HG02970 (cell line): ENCODE data around the gene CPNE8.

ENCODE experiments used
- ATAC-seq: cut with Tn5 transposase; IDR thresholded peaks from one replicate; pipeline ENCODE4 v1.9.1; 2021; ENCODE audit warnings: mild to moderate bottlenecking, moderate library complexity, moderate number of reproducible peaks; ENCODE audit not compliant: unreplicated experiment, low FRiP score

Gene CPNE8

GRCh38 chr12:38905480-38906351 is at the start of gene CPNE8:
Gene CPNE8 (minus strand): TSS chr12:38905591. CDS start chr12:38905534, 57 bp downstream.
- peak; percentile 63 for ATAC-seq

- no peak for ATAC-seq
These were observed 49.0 kb upstream of the CPNE8 start for GRCh38 chr12:38954238-38954873.

GRCh38 chr12:38949363-38949762 is 44.0 kb upstream of the CPNE8 start:
- ATAC-seq = no peak

GRCh38 chr12:38934686-38935085 is 29.3 kb upstream of the CPNE8 start:
- no peak for ATAC-seq

GRCh38 chr12:38934078-38934584 is 28.7 kb upstream of the CPNE8 start:
- ATAC-seq = no peak

- no peak for ATAC-seq
These were observed 26.9 kb upstream of the CPNE8 start for GRCh38 chr12:38932320-38932719.

- ATAC-seq = no peak
These were observed 26.1 kb upstream of the CPNE8 start for GRCh38 chr12:38931461-38931860.

- no peak for ATAC-seq
These were observed 25.6 kb upstream of the CPNE8 start for GRCh38 chr12:38930990-38931389.

- no peak for ATAC-seq
These were observed 21.1 kb upstream of the CPNE8 start for GRCh38 chr12:38926501-38926900.

- ATAC-seq = peak; percentile 72
These were observed 15.8 kb upstream of the CPNE8 start for GRCh38 chr12:38921025-38921677.

GRCh38 chr12:38919191-38919590 is 13.8 kb upstream of the CPNE8 start:
- no peak for ATAC-seq

- no peak for ATAC-seq
These were observed 10.2 kb upstream of the CPNE8 start for GRCh38 chr12:38915429-38916182.

GRCh38 chr12:38912116-38912515 is 6.7 kb upstream of the CPNE8 start:
- ATAC-seq = no peak

GRCh38 chr12:38911611-38912010 is 6.2 kb upstream of the CPNE8 start:
- no peak for ATAC-seq

- no peak for ATAC-seq
These were observed 2.0 kb upstream of the CPNE8 start for GRCh38 chr12:38907201-38907923.

- peak; percentile 52 for ATAC-seq
These were observed 1.2 kb upstream of the CPNE8 start for GRCh38 chr12:38906482-38907200.

GRCh38 chr12:38904537-38905479 is 583 bp downstream of the CPNE8 start:
- peak; percentile 48 for ATAC-seq

GRCh38 chr12:38903596-38903995 is 1.8 kb downstream of the CPNE8 start:
- ATAC-seq = no peak
